HEK293T (cell line): Measurements from ENCODE around the gene ZNF430.

ENCODE experiments used
- BHLHE40 ChIP-seq: fragments of 450-650 bp; IDR thresholded peaks from 2 replicates; pipeline ENCODE4 v1.6.1; 2016; ENCODE audit warnings: mild to moderate bottlenecking, moderate library complexity, borderline replicate concordance
- CTBP1 ChIP-seq: fragments of 450-650 bp; IDR thresholded peaks from 2 replicates; pipeline ENCODE4 v1.6.1; 2016; ENCODE audit warnings: borderline replicate concordance
- ELF4 ChIP-seq: fragments of 450-650 bp; IDR thresholded peaks from 2 replicates; pipeline ENCODE4 v1.6.1; 2017; ENCODE audit warnings: antibody characterized with exemption
- FOXA1 ChIP-seq: fragments of 450-650 bp; IDR thresholded peaks from 2 replicates; pipeline ENCODE4 v1.6.1; 2016; ENCODE audit warnings: mild to moderate bottlenecking
- FOXK2 ChIP-seq: fragments of 450-650 bp; IDR thresholded peaks from 2 replicates; pipeline ENCODE4 v1.6.1; 2016; ENCODE audit warnings: mild to moderate bottlenecking
- L3MBTL2 ChIP-seq: fragments of 450-650 bp; conservative IDR thresholded peaks from 2 replicates; pipeline ENCODE4 v1.6.1; 2016; ENCODE audit warnings: mild to moderate bottlenecking
- LEF1 ChIP-seq: fragments of 450-650 bp; IDR thresholded peaks from 2 replicates; pipeline ENCODE4 v1.6.1; 2017; ENCODE audit warnings: mild to moderate bottlenecking, borderline replicate concordance
- NFRKB ChIP-seq: fragments of 450-650 bp; IDR thresholded peaks from 2 replicates; pipeline ENCODE4 v1.6.1; 2016; ENCODE audit warnings: mild to moderate bottlenecking, moderate library complexity
- SP1 ChIP-seq: fragments of 450-650 bp; IDR thresholded peaks from 2 replicates; pipeline ENCODE4 v1.6.1; 2017
- SUZ12 ChIP-seq: fragments of 450-650 bp; IDR thresholded peaks from 2 replicates; pipeline ENCODE4 v1.6.1; 2016; ENCODE audit warnings: mild to moderate bottlenecking
- TARDBP ChIP-seq: fragments of 450-650 bp; IDR thresholded peaks from 2 replicates; pipeline ENCODE4 v1.6.1; 2016
- ZNF384 ChIP-seq: fragments of 450-650 bp; IDR thresholded peaks from 2 replicates; pipeline ENCODE4 v1.6.1; 2016
- TF ChIP-seq, protein P1 (sequence below): fragments of 450-650 bp; IDR thresholded peaks from 2 replicates; pipeline ENCODE4 v1.6.1; 2016

GRCh38 chr19:21046489-21046888 is 26.0 kb downstream of the ZNF430 start:
- TF ChIP-seq ZNF384, result no peak
- no peak for TF ChIP-seq SP1
- TF ChIP-seq BHLHE40, result no peak
- no peak for TF ChIP-seq ELF4
- no peak for TF ChIP-seq TARDBP
- TF ChIP-seq SUZ12, result no peak
- TF ChIP-seq L3MBTL2, result no peak
- no peak for TF ChIP-seq FOXA1
- no peak for TF ChIP-seq CTBP1
- TF ChIP-seq NFRKB, result no peak
- TF ChIP-seq, protein P1, sequence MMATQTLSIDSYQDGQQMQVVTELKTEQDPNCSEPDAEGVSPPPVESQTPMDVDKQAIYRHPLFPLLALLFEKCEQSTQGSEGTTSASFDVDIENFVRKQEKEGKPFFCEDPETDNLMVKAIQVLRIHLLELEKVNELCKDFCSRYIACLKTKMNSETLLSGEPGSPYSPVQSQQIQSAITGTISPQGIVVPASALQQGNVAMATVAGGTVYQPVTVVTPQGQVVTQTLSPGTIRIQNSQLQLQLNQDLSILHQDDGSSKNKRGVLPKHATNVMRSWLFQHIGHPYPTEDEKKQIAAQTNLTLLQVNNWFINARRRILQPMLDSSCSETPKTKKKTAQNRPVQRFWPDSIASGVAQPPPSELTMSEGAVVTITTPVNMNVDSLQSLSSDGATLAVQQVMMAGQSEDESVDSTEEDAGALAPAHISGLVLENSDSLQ, result no peak
- TF ChIP-seq FOXK2, result no peak
- TF ChIP-seq LEF1, result no peak
